ENCODE measurements around the gene DSG2.

GRCh38 chr18:31497836-31498573 is at the start of gene DSG2:
- no peak for TF ChIP-seq CTCF (IDR thresholded peaks at IDR 0.05)
- TF ChIP-seq POLR2A (IDR thresholded peaks at IDR 0.05), result no peak
